ENCODE data around the gene ITGB4.

ITGB4 gene

DNA sequence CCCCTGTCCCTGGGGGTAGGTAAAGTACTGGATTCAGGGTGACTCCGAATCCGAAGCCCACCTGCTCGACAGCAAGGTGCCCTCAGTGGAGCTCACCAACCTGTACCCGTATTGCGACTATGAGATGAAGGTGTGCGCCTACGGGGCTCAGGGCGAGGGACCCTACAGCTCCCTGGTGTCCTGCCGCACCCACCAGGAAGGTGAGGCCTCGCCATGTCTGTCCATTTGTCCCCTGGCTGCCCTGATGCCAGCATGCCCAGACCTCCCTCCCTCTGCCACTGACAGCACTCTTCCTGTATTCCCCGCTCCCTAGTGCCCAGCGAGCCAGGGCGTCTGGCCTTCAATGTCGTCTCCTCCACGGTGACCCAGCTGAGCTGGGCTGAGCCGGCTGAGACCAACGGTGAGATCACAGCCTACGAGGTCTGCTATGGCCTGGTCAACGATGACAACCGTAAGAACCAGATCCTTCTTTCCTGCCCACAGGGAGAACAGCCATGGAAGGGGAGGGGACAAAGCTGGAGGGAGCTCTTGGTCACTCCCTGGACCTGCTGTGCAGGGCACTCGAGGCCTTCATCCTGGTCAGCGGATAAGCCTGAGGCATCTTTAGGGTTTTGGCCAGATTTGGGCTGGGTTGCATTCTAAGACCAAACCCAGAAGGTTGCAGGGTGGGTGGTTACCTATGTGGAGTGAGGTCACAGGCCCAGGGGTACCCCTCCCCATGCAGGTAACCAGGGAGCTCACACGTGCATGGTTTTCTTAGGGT is 29.6 kb downstream of the ITGB4 start:
- POLR2A ChIA-PET = interaction anchor here (1.1 kb wide), 1 partner anchor 93 kb away, joined by 3 read pairs; the partner anchor contains the start of gene UNC13D

GRCh38 chr17:75751676-75752404 is 30.6 kb downstream of the ITGB4 start:
- Histone ChIP-seq H3K36me3 (ENCODE audit: control insufficient read depth in 4 of 4, insufficient read depth in 4 of 4, low read length in 3 of 4) (no peaks in the 10 kb centered on the region), H3K4me3 (ENCODE audit: control insufficient read depth in 1 of 7, extremely low read depth in 1 of 7, insufficient read depth in 4 of 7, low read depth in 2 of 7, low read length in 6 of 7) (no peak overlapping the region), H3K27ac (ENCODE audit: insufficient read depth in 1 of 2, low read depth in 1 of 2, low read length in 2 of 2, poor library complexity in 1 of 2, severe bottlenecking in 2 of 2) (no peak overlapping the region), H3K9me3 (ENCODE audit: control extremely low read depth in 1 of 5, control insufficient read depth in 4 of 5, insufficient read depth in 2 of 5, low read depth in 1 of 5, low read length in 4 of 5) (no peaks in the 10 kb centered on the region), H3K27me3 (replicated peaks in 2 of 5; ENCODE audit: control insufficient read depth in 4 of 5, insufficient read depth in 5 of 5, low read length in 4 of 5) (no peaks in the 10 kb centered on the region), H3K4me1 (ENCODE audit: control extremely low read depth in 1 of 4, control insufficient read depth in 4 of 4, insufficient read depth in 4 of 4, low read length in 3 of 4) (peaks cover 0 to 24% (median 23%) of the 10 kb centered on the region in 4 experiments)
- 79% methylated on average over 10 of the region's 24 CpGs for WGBS (ENCODE audit: insufficient coverage)
- POLR2A ChIA-PET = no interaction called here
- DNase-seq = no peak
- CTCF ChIA-PET = interaction anchor here (1.0 to 11.6 kb wide), 19 partner anchors 11 to 155 kb away, joined by 3 to 257 read pairs (median 13); partner anchors contain the start of genes GALK1 and SMIM5

More for the DNA sequence above, 29.6 kb downstream of the ITGB4 start:
- Histone ChIP-seq H3K4me1 (ENCODE audit: control extremely low read depth in 1 of 4, control insufficient read depth in 4 of 4, insufficient read depth in 4 of 4, low read length in 3 of 4) (peaks cover 0 to 24% (median 22%) of the 10 kb centered on the region in 4 experiments), H3K9me3 (ENCODE audit: control extremely low read depth in 1 of 5, control insufficient read depth in 4 of 5, insufficient read depth in 2 of 5, low read depth in 1 of 5, low read length in 4 of 5) (no peaks in the 10 kb centered on the region), H3K27ac (ENCODE audit: insufficient read depth in 1 of 2, low read depth in 1 of 2, low read length in 2 of 2, poor library complexity in 1 of 2, severe bottlenecking in 2 of 2) (no peak overlapping the region), H3K36me3 (ENCODE audit: control insufficient read depth in 4 of 4, insufficient read depth in 4 of 4, low read length in 3 of 4) (no peaks in the 10 kb centered on the region), H3K27me3 (replicated peaks in 2 of 5; ENCODE audit: control insufficient read depth in 4 of 5, insufficient read depth in 5 of 5, low read length in 4 of 5) (no peaks in the 10 kb centered on the region), H3K4me3 (ENCODE audit: control insufficient read depth in 1 of 7, extremely low read depth in 1 of 7, insufficient read depth in 4 of 7, low read depth in 2 of 7, low read length in 6 of 7) (no peak overlapping the region)
- 92% methylated on average over 23 of the region's 23 CpGs for WGBS (ENCODE audit: insufficient coverage)
- CTCF ChIA-PET = interaction anchor here (0.6 to 11.6 kb wide), 22 partner anchors 12 to 230 kb away, joined by 3 to 257 read pairs (median 8); partner anchors contain the start of genes GALK1, RECQL5, SAP30BP and SMIM5
- DNase-seq = no peak

GRCh38 chr17:75752405-75752709 is 31.1 kb downstream of the ITGB4 start:
- 98% methylated on average over 10 of the region's 10 CpGs for WGBS (ENCODE audit: insufficient coverage)
- peaks cover 0 to 24% (median 23%) of the 10 kb centered on the region in 4 experiments for H3K4me1 ChIP-seq (ENCODE audit: control extremely low read depth in 1 of 4, control insufficient read depth in 4 of 4, insufficient read depth in 4 of 4, low read length in 3 of 4)
- no peak for DNase-seq
- H3K27me3 ChIP-seq (replicated peaks in 2 of 5; ENCODE audit: control insufficient read depth in 4 of 5, insufficient read depth in 5 of 5, low read length in 4 of 5) = no peaks in the 10 kb centered on the region
- POLR2A ChIA-PET = no interaction called here
- H3K27ac ChIP-seq (ENCODE audit: insufficient read depth in 1 of 2, low read depth in 1 of 2, low read length in 2 of 2, poor library complexity in 1 of 2, severe bottlenecking in 2 of 2) = no peak overlapping the region
- H3K36me3 ChIP-seq (ENCODE audit: control insufficient read depth in 4 of 4, insufficient read depth in 4 of 4, low read length in 3 of 4) = no peaks in the 10 kb centered on the region
- H3K4me3 ChIP-seq (ENCODE audit: control insufficient read depth in 1 of 7, extremely low read depth in 1 of 7, insufficient read depth in 4 of 7, low read depth in 2 of 7, low read length in 6 of 7) = no peak overlapping the region
- CTCF ChIA-PET = interaction anchor here (0.6 to 4.8 kb wide), 15 partner anchors 11 to 148 kb away, joined by 3 to 67 read pairs (median 5); partner anchors contain the start of genes GALK1 and SMIM5
- no peaks in the 10 kb centered on the region for H3K9me3 ChIP-seq (ENCODE audit: control extremely low read depth in 1 of 5, control insufficient read depth in 4 of 5, insufficient read depth in 2 of 5, low read depth in 1 of 5, low read length in 4 of 5)

DNA sequence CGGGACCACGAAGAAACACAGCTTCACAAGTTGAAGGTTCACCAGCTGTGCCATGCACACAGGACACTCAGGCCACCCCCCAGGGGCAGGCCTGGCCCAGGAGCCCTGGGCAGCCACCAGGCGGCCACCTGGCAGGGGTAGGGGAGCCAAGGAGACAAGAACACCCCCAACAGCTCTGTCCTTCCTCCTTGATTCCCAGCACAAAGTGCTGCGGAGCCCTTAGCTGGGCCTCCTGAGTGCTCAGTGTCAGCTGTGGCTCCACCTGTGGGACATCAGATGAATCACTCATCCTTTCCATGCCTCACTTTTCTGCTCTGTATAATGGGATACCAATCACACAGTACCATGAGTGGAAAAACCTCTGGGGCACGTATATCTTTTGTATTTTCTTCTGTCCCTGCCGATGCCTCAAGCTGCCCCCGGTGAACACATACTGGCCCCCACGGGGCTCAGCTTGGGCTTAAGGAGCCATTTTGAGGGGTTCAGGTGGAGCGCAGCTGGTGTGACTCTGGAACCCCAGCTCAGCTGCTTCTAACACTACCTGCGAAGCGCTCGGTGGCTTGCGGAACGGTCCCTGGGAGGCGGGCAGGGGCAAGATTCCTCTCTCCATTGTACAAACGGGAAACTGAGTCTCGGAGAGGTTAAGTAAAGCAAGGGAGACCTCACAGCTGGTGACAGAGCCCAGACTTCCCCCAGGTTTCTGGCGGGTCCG is 31.7 kb downstream of the ITGB4 start:
- no peaks in the 10 kb centered on the region for H3K27me3 ChIP-seq (replicated peaks in 2 of 5; ENCODE audit: control insufficient read depth in 4 of 5, insufficient read depth in 5 of 5, low read length in 4 of 5)
- no peak for DNase-seq
- no peaks in the 10 kb centered on the region for H3K9me3 ChIP-seq (ENCODE audit: control extremely low read depth in 1 of 5, control insufficient read depth in 4 of 5, insufficient read depth in 2 of 5, low read depth in 1 of 5, low read length in 4 of 5)
- no peak overlapping the region for H3K27ac ChIP-seq (ENCODE audit: insufficient read depth in 1 of 2, low read depth in 1 of 2, low read length in 2 of 2, poor library complexity in 1 of 2, severe bottlenecking in 2 of 2)
- POLR2A ChIA-PET = interaction anchor here (1.0 to 1.5 kb wide), 5 partner anchors 12 to 77 kb away, joined by 3 to 8 read pairs (median 4); partner anchors contain the start of gene GALK1
- WGBS (ENCODE audit: insufficient coverage) = 78% methylated on average over 16 of the region's 19 CpGs
- peaks cover 0 to 5% (median 3%) of the 10 kb centered on the region in 4 experiments for H3K36me3 ChIP-seq (ENCODE audit: control insufficient read depth in 4 of 4, insufficient read depth in 4 of 4, low read length in 3 of 4)
- CTCF ChIA-PET = interaction anchor here (0.6 to 4.8 kb wide), 43 partner anchors 8 to 546 kb away, joined by 3 to 67 read pairs (median 4); partner anchors contain the start of genes GALK1, SMIM5 and TRIM65
- peaks cover 0 to 23% (median 22%) of the 10 kb centered on the region in 4 experiments for H3K4me1 ChIP-seq (ENCODE audit: control extremely low read depth in 1 of 4, control insufficient read depth in 4 of 4, insufficient read depth in 4 of 4, low read length in 3 of 4)
- peak overlapping the region in 6 of 7 experiments; percentile 23 to 65 (median 54) for H3K4me3 ChIP-seq (ENCODE audit: control insufficient read depth in 1 of 7, extremely low read depth in 1 of 7, insufficient read depth in 4 of 7, low read depth in 2 of 7, low read length in 6 of 7)

- peak; percentile 73 to 78 (median 75) for DNase-seq
- 9% methylated on average over 54 of the region's 76 CpGs for WGBS (ENCODE audit: insufficient coverage)
- H3K9me3 ChIP-seq (ENCODE audit: control extremely low read depth in 1 of 5, control insufficient read depth in 4 of 5, insufficient read depth in 2 of 5, low read depth in 1 of 5, low read length in 4 of 5) = no peaks in the 10 kb centered on the region
- POLR2A ChIA-PET = interaction anchor here (0.5 to 1.5 kb wide), 6 partner anchors 12 to 442 kb away, joined by 3 to 8 read pairs (median 4); partner anchors contain the start of gene GALK1
- peak overlapping the region in 6 of 7 experiments; percentile 23 to 65 (median 54) for H3K4me3 ChIP-seq (ENCODE audit: control insufficient read depth in 1 of 7, extremely low read depth in 1 of 7, insufficient read depth in 4 of 7, low read depth in 2 of 7, low read length in 6 of 7)
- H3K27me3 ChIP-seq (replicated peaks in 2 of 5; ENCODE audit: control insufficient read depth in 4 of 5, insufficient read depth in 5 of 5, low read length in 4 of 5) = no peaks in the 10 kb centered on the region
- CTCF ChIA-PET = interaction anchor here (0.6 to 4.8 kb wide), 39 partner anchors 9 to 545 kb away, joined by 3 to 67 read pairs (median 4); partner anchors contain the start of genes GALK1, SMIM5 and TRIM65
- peaks cover 0 to 8% (median 6%) of the 10 kb centered on the region in 4 experiments for H3K36me3 ChIP-seq (ENCODE audit: control insufficient read depth in 4 of 4, insufficient read depth in 4 of 4, low read length in 3 of 4)
- peaks cover 0 to 23% (median 22%) of the 10 kb centered on the region in 4 experiments for H3K4me1 ChIP-seq (ENCODE audit: control extremely low read depth in 1 of 4, control insufficient read depth in 4 of 4, insufficient read depth in 4 of 4, low read length in 3 of 4)
- H3K27ac ChIP-seq (ENCODE audit: insufficient read depth in 1 of 2, low read depth in 1 of 2, low read length in 2 of 2, poor library complexity in 1 of 2, severe bottlenecking in 2 of 2) = peak overlapping the region in 1 of 2 experiments; percentile 14
Observed at GRCh38 chr17:75753514-75754377, 32.5 kb downstream of the ITGB4 start.

Data from common myeloid progenitor, CD34-positive (primary cell).